Epithelial cell of prostate (primary cell): ENCODE measurements around the gene ARL5A.
"Not testable (repeated sequence)": the region's sequence is repeated elsewhere in the genome, so short reads cannot be mapped to it uniquely, and the experiment has no call there.

Experiments
- DNase-seq: peaks from one replicate; pipeline ENCODE4 v3.0.0-alpha.2; 2011; ENCODE audit warnings: low read depth, low spot score
- H3K27ac ChIP-seq: fragments of 450-650 bp; 2 replicates; pipeline ENCODE4 v1.5.1; 2017; ENCODE audit warnings: mild to moderate bottlenecking

The ARL5A gene

DNA sequence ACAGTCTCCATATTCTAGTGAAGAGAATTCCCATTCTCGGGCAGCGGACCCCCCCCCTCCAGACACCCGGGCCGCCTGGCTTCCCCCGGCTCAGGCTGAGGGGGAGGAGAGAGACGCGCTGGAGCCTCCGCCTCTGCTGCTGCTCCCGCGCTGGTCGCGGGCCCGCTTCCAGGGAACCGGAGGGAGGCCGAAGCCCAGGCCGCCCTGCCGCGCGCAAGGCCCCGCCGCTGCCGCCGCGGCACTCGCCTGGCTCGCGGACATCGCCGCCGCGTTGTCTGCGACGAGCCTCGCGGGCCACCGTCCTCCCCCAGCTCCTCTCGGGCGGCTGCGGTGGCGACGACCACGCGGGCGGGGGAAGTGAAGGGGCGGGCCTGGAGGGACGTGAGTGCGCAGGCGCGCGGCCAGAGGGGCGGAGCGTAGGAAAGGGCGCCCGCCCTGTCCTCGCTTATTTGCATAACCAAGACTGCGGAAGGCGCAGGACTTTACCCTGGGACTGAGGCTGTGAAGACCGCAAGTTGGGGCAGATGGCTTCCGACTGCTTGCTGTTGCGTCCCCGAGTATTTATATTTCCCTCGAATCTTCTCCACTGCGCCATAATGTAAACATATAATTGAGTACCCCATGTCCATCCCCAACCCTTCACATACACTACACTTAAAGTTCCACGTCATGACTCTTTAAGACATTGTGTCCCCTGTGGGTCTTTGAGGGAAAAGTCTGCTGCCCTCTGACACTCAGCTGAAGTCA is at the start of gene ARL5A:
Gene ARL5A, minus strand, starts transcription at position 279 of the 747 bp plus-strand sequence. Its CDS starts 245 bp downstream, at position 34.
- DNase-seq, result peak; percentile 66
- H3K27ac ChIP-seq, result peak within 1 kb of the TSS; percentile 28

- DNase-seq, H3K27ac ChIP-seq: not testable (repeated sequence)
These were observed 47.4 kb upstream of the ARL5A start for GRCh38 chr2:151875631-151876030.

- no peak for DNase-seq
These were observed 44.2 kb upstream of the ARL5A start for GRCh38 chr2:151872463-151872862.

DNA sequence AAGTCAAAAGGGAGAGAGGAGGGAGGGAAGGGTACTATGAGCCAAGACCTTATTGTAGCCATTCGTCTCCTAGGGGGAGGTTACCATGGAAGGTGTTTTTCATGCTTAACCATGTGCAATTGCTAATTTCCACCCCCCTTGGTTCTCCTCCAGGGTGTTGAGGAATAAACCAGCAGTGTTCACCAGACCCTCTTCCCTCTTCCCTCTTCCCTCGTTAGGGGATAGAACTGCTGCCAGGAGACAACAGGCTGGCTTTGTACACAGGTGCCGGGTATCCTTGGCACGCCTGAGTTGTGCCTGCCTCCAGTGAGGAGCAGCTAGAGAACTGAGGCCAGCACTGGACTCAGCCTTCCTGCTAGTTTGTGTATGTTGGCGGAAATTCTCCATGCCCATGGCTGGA is 41.1 kb upstream of the ARL5A start:
- DNase-seq, result no peak
- H3K27ac ChIP-seq, result no peak overlapping the region

More at GRCh38 chr2:151872463-151872862, 44.2 kb upstream of the ARL5A start:
- no peak overlapping the region for H3K27ac ChIP-seq

GRCh38 chr2:151862700-151863099 is 34.5 kb upstream of the ARL5A start:
- H3K27ac ChIP-seq, result no peak overlapping the region
- DNase-seq, result no peak

DNA sequence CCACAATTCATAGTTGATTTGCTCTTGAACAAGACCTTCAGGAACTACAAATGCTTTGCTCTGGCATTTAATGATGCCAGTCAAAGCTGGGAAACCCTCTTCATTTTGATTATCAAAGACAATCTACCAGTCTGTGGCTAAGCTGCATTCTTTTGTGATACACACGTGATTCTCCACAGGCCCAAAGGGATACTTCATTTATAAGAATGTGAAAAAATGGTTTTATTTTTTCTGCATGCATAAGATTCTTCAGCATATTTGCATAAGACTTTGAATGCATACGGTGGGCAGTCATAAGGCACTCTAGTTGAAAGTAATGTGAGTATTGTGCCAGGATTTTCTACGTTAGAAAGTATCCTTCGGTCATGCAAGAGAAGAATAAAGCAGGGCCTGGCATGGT is 33.0 kb upstream of the ARL5A start:
- DNase-seq, result no peak
- no peak overlapping the region for H3K27ac ChIP-seq

- peak overlapping the region; percentile 1 for H3K27ac ChIP-seq
- DNase-seq, result no peak
These were observed 32.5 kb upstream of the ARL5A start for GRCh38 chr2:151860613-151861146.

- peak overlapping the region; percentile 1 for H3K27ac ChIP-seq
- DNase-seq, result no peak
These were observed 32.0 kb upstream of the ARL5A start for GRCh38 chr2:151860210-151860609.

- DNase-seq, result peak; percentile 87
- H3K27ac ChIP-seq, result peak overlapping the region; percentile 43
These were observed 29.4 kb upstream of the ARL5A start for GRCh38 chr2:151857650-151858049.

DNA sequence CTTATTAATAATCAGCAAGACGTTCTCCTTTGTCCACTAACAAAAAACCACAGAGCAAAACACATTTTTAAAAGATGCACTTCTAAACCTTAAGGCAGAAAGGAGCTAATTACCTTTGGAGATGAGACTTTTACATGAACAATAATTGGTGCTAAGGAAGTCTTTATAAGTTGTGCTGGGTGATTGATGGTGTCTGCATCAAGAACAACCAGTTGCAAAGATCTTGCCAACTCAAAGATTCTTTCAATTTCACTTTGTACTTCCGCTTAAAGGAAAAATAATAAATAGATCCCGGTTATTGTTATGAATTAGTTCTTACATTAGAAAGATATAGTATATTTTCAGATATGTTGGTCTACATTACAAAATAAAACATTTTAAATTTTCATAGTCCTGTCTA is 26.9 kb upstream of the ARL5A start:
- H3K27ac ChIP-seq, result no peak overlapping the region
- DNase-seq, result no peak

- no peak for DNase-seq
- H3K27ac ChIP-seq, result no peak overlapping the region
These were observed 25.0 kb upstream of the ARL5A start for GRCh38 chr2:151853070-151853758.

GRCh38 chr2:151852260-151853069 is 24.2 kb upstream of the ARL5A start:
- no peak for DNase-seq
- no peak overlapping the region for H3K27ac ChIP-seq

DNA sequence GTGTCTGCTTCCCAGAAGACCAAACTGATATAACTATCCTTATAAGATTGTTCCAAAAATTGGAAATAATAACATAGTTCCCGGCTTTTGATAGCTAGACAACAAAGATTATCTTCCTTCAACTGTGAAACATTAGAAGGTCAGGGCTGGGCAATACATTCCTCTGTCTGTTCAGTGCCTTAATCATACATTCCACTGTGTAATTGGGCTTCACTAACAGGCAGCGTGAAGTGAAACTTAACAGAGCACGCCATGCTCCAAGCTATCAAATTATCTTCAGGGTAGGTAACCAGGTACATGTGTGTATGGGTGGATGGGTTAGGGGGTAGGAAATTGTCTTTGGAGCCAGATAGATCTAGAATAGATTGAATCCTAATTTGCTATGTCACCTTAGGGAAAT is 23.5 kb upstream of the ARL5A start:
- DNase-seq, result no peak

GRCh38 chr2:151849413-151850010 is 21.3 kb upstream of the ARL5A start:
- no peak for DNase-seq
- no peak overlapping the region for H3K27ac ChIP-seq

More for the DNA sequence above, 23.5 kb upstream of the ARL5A start:
- no peak overlapping the region for H3K27ac ChIP-seq

GRCh38 chr2:151845884-151846283 is 17.7 kb upstream of the ARL5A start:
- no peak overlapping the region for H3K27ac ChIP-seq

GRCh38 chr2:151845481-151845880 is 17.3 kb upstream of the ARL5A start:
- H3K27ac ChIP-seq, result no peak overlapping the region
- DNase-seq, result no peak

More at GRCh38 chr2:151845884-151846283, 17.7 kb upstream of the ARL5A start:
- DNase-seq, result no peak

DNA sequence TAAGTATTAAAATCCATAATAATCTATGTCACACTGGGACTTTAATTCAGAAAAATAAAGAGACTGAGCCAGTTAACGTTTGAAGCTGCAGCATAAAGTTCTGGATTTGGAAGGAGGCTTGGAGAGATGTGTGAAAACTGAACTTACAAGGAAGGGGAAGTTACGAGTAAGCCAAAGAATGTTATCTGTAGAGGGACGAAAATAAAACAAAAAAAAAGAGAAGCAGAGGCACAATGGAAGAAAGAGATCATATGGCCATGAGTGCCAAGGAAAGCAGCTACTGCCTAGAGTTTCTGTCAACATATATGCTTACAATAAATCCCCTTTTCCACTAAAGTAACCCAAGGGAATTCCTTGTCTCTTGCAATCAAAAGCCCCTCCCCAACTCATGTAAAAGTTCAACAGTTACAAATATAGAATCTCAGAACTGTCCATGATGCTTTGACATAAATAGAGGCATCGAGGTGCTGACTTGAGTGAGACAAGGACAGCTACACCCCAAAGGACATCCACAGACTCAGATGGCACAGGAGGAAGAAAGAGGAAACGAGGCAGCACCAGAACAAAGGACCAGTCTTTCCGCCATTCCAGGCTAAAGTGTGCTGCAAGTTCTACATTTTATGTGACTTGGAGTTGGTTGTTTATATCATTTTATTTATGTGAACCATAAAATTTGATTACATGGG is 16.1 kb upstream of the ARL5A start:
- no peak for DNase-seq
- H3K27ac ChIP-seq, result no peak overlapping the region

DNA sequence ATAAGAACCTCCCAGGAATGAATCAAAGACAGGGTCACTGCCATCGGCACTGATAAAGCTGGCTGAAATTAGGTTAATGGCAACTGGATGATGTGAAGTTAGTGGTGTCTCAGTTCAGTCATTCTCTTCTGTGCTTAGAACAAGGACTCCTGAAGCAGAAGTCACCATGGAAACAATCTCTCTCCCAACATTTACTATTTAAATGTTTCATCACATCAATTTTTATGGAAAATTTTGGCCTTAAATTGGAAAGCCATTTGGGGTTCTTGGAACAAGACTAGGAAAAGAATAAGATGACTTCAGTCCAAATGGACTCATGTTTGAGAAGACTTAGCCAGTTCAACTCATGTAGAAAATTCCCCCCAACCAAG is 15.5 kb upstream of the ARL5A start:
- DNase-seq, result no peak
- H3K27ac ChIP-seq, result no peak overlapping the region

GRCh38 chr2:151842830-151843690 is 14.8 kb upstream of the ARL5A start:
- DNase-seq, result no peak
- H3K27ac ChIP-seq, result no peak overlapping the region
